HG02642 (cell line): ENCODE results near the gene KRTAP10-5.
"Not testable (repeated sequence)": the region's sequence is repeated elsewhere in the genome, so short reads cannot be mapped to it uniquely, and the experiment has no call there.

Experiments used
- ATAC-seq: cut with Tn5 transposase; IDR thresholded peaks from one replicate; pipeline ENCODE4 v1.9.1; 2021; ENCODE audit warnings: mild to moderate bottlenecking; ENCODE audit not compliant: unreplicated experiment, poor library complexity

KRTAP10-5 gene

DNA sequence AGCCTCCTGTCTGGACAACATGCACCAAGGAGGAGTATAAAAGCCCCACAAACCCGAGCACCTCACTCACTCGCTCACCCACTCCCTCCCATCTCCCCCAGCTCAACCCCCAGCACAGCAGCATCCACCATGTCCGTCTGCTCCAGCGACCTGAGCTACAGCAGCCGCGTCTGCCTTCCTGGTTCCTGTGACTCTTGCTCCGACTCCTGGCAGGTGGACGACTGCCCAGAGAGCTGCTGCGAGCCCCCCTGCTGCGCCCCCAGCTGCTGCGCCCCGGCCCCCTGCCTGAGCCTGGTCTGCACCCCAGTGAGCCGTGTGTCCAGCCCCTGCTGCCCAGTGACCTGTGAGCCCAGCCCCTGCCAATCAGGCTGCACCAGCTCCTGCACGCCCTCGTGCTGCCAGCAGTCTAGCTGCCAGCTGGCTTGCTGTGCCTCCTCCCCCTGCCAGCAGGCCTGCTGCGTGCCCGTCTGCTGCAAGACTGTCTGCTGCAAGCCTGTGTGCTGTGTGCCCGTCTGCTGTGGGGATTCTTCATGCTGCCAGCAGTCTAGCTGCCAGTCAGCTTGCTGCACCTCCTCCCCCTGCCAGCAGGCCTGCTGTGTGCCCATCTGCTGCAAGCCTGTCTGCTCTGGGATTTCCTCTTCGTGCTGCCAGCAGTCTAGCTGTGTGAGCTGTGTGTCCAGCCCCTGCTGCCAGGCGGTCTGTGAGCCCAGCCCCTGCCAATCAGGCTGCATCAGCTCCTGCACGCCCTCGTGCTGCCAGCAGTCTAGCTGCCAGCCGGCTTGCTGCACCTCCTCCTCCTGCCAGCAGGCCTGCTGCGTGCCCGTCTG is 6.6 kb downstream of the KRTAP10-5 start, which contains the start of gene KRTAP10-4:
KRTAP10-4 (plus strand) TSS at position 100 of the 827 bp plus-strand sequence; CDS start at position 130, 30 bp downstream.
- not testable (repeated sequence) for ATAC-seq

DNA sequence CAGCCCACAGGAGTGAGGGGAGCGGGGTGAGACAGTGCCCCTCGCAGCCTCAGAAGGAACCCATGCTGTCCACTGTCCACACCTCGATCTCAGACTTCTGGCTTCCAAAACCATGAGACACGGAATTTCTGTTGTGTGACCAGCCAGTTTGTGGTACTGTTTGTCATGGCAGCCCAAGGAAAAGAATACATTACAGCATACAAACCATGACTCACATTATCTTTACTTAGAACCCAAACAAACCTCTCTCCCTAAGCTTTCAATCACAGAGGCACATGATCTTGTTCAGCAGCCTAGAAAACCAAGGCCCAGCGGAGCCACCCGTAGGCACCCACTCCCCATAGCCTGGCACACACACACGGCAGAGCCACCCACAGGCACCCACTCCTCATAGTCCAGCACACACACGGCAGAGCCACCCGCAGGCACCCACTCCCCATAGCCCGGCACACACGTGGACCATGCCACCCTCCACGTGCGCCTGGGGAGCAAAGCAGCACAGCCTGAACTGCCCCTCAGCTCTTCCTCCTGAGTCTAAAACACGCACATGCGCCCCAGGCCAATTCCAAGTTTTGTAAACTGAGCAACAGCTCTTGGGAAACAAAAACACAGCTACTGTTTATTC is 7.3 kb downstream of the KRTAP10-5 start:
- ATAC-seq: no peak

- ATAC-seq: no peak
Observed at GRCh38 chr21:44571844-44572782, 8.3 kb downstream of the KRTAP10-5 start.

DNA sequence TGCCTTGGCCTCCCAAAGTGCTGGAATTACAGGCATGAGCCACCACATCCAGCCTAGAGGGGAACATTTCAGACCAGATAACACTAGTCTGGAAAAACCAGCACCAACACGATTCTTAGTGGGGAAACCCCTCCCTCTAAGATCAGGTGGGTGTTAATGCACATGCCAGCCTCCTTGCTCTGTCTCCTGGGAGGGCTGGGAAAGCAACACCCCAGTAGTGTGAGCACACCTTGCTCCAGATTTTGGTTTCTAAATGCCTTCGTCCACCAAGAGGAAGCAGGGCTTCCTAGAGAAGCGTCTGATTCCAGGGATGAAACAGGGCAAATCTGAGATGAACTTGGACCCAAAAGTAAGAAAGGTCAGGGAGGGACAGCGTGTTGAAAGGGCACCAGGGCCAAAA is 9.1 kb downstream of the KRTAP10-5 start:
- no peak for ATAC-seq

DNA sequence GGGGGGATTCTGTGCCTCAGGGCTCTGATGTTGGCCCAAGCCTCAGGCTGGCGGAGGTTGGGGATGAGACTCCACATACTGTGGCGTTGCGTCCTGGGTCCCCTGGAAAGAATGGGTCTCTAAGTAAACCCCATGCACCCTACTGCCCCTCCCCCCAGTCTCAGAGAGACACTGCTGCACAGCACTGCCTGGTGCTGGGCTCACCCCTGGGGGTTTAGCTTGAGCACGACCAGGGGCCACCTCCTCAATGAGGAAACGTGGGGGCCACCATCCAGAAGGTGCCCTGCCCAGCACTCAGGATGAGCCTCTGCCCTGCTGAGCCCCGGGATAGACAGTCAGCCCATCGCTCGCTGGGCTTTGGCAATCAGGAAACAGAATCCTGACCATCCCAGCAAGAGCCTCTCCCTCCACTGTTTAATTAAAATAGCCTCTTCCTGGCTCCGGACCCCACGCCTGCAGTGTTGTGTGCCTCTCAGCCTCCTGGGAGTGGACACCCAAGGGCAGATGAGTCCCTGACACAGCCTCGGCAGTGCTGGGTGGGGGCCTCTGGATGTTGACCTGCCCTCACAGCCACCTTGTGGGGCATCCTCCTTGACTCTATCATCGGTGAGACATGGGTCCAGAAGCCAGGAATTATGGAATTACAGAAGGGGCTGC is 10.4 kb downstream of the KRTAP10-5 start:
- no peak for ATAC-seq

DNA sequence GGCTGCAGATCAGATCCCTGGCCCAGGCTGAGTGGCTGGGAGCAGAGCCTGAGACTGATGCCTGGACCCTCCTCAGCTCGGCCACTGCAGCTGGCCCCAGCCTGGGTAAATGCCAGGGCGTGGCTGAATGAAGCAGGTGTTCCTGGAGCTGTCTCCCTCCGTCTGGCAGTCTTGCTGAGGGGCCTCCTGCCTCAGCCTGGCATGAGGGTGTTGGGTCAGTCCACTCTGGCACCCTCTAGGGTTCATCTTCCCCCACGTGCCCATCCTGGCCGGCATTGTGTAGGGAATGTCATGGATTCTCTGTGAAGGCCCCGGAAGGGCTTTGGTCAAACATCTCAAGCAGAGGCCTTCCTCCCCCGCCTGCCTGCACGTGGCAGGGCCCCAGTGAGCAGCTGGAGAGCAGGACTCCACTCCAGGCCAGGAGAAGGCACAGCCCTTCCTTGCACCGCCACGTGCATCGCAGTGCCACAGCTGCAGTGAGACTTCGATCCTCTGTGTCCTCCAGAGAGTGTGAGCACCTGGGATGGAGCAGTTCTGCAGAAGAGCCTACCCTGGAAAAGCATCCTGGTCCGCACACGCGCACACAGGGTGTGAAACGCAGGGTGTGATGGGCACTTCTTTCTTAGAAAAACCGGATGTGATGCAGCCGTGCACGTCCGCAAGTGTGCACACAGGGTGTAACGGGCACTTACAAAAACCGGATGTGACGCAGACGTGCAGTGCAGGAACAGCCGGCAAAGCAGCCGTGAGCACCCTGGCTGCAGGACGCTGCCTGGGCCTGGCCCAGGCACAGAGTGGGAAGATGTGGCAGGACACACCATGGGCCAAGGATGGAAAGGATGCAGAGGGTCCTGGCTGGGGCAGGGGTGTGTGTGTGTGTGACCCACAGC is 11.5 kb downstream of the KRTAP10-5 start:
- no peak for ATAC-seq

DNA sequence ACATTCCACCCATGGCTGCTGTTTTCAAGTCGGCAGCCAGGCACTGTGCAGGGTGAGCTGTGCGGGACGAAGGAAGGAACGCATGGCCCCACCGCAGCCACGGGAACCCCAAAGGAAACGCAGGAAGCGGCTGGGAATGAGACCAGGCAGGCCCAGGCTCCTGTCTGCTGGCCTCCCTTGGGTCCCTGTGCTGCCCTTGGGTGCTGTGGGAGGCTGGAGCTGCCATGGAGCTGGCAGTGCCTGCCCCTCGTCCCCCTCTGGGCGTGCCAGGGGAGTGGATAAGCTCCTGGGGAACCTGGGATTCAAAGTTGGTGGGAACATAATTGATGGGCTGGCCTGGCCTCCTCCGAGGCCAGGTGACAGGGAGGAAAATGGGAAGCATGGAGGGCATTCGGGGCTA is 12.1 kb downstream of the KRTAP10-5 start:
- no peak for ATAC-seq

DNA sequence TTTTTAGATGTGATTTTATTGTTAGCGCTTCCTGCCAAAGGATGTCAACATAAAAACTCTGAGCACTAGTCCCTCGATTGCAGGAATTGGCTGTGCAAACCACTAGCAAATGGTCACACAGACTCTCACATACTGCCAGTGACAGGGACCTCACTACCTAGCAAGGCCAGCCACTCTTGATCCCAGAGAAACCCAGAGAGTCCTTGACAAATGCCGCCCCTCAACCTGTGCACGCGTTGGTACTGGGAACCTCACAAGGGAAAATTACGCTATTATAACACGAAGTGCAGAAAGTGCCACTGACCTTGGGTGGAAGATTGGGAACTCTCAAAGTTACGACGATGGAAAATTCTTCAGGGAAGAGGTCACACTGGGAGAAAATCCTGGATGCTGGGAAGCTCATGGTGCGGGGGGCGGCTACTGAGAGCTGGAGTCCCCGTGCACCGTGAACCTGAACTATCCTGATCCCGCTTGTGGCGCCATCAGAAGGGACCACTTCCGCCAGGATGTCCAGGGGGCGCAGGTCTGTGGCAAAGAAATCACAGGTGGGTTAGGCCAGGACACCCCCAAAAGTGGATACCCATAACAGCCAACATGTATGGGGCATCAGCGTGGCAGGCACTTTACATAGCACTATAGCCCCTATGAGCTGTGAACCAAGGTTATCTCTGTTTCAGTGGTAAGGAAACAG is 12.8 kb downstream of the KRTAP10-5 start:
- ATAC-seq: no peak

- ATAC-seq: no peak
Observed at GRCh38 chr21:44566403-44566802, 14.0 kb downstream of the KRTAP10-5 start.

GRCh38 chr21:44564886-44565598 is 15.4 kb downstream of the KRTAP10-5 start:
- no peak for ATAC-seq

DNA sequence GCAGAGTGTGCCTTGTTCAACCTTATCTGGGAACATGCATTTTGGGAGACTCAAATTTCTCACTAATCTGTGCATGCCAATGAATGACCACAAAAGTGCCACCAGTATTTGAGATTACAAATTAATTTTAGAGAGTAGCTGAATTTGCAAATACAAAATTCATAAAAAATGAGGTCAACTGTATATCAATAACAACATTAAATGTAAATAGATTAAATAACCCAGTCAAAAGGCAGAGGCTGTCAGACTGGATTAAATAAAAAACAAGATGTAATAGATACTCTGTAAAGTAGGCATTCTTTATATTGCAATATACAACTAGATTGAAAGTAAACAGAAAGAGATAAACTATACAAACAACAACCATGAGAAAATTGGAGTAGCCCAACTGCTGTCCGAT is 16.3 kb downstream of the KRTAP10-5 start:
- ATAC-seq: no peak

DNA sequence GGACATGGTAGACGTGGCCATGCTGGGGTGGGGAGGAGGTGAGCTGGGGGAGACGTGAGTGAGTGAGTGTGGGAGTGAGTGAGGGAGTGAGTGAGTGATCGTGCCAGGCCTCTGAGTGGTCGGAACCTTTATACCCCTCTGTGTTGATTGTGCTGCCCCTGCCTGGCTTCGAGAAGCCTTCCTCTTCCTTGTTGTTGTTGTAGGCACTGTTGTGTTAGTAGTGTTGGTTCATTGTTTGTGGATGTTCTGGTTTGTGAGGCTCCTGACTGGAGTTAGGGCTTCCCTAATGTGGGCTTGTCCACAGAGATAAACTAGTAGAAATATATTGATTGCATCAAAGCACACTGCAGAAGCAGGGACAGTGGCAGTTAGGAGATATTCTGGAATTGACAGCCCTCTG is 21.7 kb downstream of the KRTAP10-5 start, which contains the start of gene KRTAP10-3:
KRTAP10-3 (minus strand) TSS at position 101 of the 400 bp plus-strand sequence; CDS start at position 21, 80 bp downstream.
- ATAC-seq: no peak

- not testable (repeated sequence) for ATAC-seq
Observed at GRCh38 chr21:44558329-44558675, 22.1 kb downstream of the KRTAP10-5 start.

GRCh38 chr21:44557491-44558328 is 22.7 kb downstream of the KRTAP10-5 start:
- ATAC-seq: no peak

DNA sequence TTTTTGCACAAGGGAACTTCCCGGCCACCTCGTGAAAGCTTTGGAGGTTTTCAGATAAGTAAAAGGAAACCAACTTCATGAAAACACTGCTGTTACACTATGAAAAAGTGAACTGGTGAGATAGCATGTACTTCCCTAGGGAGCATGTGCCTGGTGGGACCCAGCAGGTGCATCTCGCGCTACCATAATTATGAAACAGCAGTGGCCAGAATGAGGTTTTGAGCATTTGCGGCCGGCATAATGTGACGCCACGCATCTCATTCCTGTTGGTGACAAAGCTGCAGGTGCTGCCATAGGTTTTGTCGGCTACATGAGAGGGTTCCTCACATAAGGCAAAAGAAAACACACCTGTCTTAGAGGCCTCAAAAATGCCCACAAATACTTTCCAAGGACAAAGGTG is 23.5 kb downstream of the KRTAP10-5 start:
- ATAC-seq: no peak

DNA sequence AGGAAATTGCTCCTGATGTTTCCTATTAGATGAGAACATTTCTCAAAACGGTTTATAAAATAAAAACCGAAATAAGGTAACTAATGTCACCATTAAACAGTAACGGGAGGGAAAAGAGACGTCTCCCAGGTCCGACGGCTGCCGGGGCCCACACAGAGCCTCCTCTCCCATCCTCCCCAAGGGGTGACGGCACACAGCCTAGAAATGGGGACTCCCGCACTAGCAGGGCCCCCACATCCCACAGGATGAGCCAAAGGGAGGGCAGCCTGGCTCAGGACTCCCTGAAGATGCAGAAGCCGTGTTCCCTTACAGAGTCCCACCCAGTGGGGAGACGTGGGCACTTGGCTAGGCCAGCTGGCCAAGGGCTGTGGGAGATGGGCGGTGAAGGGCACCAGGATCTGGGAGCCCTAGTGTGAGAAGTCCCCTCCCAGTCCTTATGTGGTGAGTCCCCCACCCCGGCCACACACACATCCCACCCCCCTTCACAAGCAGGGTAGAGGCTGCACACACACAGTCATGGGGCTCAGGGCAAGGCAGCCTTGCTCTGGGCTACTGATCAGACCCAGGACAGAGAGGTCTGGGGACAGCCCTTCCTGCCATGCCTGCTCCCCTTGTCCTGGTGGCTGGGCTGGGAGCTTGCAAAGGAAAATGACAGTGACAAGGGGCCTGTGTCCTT is 25.1 kb downstream of the KRTAP10-5 start:
- ATAC-seq: no peak

DNA sequence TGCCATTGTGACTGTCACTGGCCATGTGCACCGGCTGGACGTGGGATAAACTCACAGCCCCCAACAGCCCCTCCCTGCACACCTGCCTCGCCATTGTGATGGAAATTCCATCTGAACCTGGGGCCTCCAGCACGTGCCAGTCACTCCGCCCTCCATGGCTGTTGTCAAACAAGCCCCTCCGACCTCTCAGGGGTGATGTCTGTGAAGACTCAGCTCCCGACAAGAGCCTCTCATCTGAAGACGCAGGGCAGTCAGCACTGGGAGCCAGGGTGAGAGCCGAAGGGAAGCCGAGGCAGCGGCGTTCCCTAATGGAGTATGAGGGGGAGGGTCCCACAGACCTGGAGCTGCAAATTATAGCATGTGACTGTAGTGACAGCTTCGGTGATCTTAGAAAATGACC is 27.7 kb downstream of the KRTAP10-5 start:
- ATAC-seq: no peak
